ENCODE measurements around the gene CDHR2.

Gene CDHR2

DNA sequence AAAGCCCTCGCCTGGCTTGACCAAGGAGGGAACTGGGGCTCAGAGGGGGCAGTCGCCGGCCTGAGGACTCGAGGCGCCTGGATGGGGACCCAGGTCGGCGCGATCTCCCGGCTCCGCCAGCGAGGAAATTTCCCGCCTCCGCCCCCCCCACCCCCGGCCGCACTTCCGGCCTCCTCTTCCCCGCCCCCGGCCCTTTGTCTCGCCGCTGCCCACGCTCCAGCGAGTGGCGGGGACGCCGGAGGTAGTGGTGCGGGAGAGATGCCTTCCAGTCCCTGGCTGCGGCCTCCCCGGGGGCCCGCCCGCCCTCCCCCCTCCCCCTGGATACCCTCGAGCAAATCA, 61.3 kb downstream of the CDHR2 start:
- no peak overlapping the region for H3K27ac ChIP-seq
- no peak for DNase-seq (ENCODE audit: low read depth, low spot score)

DNA sequence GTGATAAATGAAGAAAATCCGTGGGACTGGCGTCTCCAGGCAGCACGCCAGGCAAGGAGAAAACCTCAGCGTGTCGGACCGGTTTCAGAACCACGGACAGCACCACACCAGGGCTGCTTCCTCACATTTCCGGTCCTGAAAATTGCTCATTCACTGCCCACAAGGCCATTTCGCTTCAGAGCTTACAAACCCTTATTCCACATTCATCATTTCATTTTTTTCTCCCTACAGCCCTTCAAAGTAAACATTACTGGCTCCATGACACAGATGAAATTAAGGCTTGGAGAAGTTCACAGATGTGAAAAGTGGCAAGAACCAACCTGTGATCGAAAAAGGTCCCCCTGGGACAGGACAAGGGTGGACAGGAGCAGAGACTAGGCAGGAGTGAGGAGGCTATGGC, 62.3 kb downstream of the CDHR2 start:
- DNase-seq (ENCODE audit: low read depth, low spot score), result peak; percentile 29
- H3K27ac ChIP-seq, result no peak overlapping the region

DNA sequence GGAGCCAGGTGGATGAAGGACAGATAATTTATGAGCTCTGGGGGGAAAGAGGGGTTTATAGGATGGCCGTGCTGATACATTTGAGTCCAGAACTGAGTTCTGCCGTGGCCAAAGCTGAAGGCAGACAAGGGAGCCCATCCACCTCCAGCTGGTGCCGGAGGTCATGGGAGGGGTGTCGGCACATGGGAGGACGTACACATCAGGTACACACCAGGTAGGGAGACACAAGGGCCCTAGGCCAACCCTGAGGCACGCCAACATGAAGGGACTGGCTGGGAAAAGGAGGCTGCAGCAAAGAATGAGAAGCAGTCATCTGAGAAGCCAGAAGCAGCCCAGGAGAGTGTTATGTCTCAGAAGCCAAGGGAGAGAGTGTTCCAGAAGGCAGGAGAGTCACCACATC, 62.9 kb downstream of the CDHR2 start:
- DNase-seq (ENCODE audit: low read depth, low spot score), result no peak
- no peak overlapping the region for H3K27ac ChIP-seq

DNA sequence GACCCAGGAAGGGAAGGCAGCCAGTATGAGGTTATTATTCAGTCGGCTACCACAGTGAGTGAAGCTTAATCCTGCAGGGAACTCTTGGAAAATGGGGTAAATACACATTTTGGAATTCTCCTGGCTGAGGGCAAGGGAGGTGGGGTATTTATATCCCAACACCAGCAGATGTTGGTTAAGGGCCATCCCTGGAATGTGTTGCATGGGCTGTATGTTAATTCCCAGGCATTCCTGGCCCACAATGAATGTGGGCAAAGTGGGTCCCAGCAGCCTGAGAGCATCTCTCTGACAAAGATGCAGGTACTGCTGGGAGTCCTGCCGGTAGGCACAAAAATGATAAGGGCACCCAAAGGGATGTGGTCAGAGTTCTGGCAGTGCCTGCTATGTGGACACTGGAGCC, 63.7 kb downstream of the CDHR2 start:
- H3K27ac ChIP-seq, result no peak overlapping the region
- DNase-seq (ENCODE audit: low read depth, low spot score), result no peak

DNA sequence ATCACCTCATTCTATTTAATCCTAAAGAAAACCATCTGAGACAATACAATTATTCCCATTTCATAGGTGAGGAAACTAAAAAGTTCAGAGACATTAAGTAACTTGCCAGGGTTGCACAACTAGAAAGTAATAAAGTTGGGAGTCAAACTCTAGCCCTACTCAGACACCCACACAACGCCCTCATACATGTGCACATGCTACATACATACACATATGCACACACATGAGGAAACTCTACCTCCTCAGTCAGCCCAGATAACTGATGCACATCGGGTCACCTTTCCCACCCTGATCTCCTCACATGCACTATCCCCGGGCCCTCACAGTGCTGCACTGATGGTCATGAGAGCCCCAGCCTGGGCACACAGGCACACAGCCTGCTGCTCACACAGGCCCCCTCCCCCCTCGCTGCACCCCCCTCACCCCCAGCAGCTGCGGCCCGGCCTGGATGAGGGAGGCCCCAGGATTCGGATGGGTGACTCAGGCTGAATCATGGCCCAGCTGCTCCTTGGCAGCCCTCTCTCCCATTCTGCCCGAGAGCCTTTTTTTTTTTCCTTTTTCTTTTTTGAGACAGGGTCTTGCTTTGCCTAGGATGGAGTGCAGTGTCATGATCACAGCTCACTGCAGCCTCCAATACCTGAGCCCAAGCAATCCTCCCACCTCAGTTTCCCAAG, 65.8 kb downstream of the CDHR2 start:
- DNase-seq (ENCODE audit: low read depth, low spot score), result no peak
- H3K27ac ChIP-seq, result no peak overlapping the region

DNA sequence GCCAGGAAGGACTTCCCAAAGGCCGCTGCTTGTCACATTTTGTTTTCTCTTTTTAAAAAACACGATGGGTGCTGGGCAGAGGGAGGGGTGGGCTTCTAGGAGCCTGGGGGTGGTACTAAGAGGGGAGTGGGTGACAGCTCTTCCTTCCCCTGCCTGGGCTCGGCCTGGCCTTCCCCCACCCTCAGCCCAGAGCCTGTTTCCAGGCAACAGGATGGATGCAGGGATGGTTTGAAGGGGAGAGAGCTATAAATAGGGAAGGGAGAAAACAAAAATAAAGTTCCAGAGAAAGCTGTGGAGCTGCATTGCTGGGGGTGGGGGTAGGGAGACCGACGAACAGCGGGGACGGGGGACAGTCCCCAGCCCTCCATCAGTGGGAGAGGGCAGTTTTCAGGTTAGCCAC, 67.4 kb downstream of the CDHR2 start:
- no peak overlapping the region for H3K27ac ChIP-seq
- DNase-seq (ENCODE audit: low read depth, low spot score), result no peak

DNA sequence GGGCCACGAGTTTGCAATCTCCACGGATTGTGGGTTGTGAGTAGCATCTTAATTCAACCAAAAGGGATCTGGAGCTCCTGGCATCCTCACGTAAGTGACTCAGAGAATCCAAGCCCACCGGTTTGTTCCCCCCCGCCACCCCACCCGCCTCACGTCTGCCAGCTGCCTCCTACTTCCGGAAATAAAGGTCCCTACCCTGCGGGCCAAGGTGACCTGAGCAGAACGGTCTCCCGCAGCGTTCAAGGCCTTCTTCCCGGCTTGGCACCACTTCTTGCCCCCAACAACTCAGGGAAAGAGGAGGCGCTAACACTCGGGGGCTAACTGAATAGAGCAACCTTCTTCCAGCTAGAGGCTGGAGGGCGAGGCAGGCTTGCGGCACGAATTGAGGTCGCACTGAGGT, 69.6 kb downstream of the CDHR2 start:
- no peak for DNase-seq (ENCODE audit: low read depth, low spot score)
- H3K27ac ChIP-seq, result no peak overlapping the region

DNA sequence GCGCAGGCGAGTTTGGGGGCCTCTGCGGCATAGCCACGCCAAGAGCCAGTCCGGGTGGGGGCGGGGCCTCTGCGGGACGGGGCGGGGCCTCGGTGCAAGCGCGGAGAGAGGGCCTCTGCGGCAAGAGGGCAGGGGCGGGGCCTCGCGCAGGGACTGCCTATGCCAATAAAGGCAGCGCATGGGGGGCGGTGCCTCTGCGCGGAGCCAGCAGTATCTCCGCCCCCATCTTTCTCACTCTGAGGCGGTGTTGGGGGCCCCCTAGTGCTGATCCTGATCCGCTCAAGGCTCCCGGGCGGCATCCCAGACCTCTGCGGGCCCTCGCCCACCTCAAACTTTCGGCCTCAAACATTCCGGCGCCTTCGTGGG, 70.0 kb downstream of the CDHR2 start:
- H3K27ac ChIP-seq, result no peak overlapping the region
- peak; percentile 12 for DNase-seq (ENCODE audit: low read depth, low spot score)

DNA sequence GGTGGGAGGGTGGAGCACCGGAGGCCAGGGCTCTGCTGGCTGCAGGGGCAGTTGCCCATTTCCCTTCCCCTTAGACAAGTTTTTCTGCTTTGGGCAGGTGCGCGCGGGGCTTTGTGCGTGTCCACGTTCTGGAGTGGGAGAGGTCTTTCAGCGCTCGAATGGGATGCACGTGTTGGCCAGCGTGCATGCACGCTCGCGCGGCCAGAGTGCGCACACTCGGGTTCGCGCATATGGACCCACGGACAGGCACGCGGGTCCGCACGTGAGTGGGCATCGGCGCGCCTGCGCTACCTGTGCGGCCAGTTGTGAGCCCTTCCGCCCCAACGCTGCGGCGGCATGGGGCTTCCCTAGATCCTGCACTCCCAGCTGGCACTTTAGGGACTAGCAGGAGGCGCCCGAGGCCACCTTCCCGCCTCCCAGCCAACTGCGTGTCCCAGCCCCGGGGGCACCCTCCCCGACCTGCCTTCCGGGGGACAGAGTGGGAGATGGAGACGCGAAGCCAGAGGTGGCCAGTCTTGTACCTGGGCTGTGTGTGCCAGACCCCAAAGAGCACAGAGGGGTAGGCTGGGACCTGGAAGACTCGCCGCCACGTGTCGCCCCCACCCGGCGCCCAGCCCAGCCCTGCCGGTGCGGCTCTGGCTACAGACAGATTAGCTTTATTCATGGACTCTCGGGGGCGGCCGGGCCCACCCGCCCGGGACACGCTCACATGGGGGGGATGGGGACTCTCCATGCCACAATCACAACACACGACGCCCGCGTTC, 70.6 kb downstream of the CDHR2 start:
- DNase-seq (ENCODE audit: low read depth, low spot score), result no peak
- no peak overlapping the region for H3K27ac ChIP-seq

DNA sequence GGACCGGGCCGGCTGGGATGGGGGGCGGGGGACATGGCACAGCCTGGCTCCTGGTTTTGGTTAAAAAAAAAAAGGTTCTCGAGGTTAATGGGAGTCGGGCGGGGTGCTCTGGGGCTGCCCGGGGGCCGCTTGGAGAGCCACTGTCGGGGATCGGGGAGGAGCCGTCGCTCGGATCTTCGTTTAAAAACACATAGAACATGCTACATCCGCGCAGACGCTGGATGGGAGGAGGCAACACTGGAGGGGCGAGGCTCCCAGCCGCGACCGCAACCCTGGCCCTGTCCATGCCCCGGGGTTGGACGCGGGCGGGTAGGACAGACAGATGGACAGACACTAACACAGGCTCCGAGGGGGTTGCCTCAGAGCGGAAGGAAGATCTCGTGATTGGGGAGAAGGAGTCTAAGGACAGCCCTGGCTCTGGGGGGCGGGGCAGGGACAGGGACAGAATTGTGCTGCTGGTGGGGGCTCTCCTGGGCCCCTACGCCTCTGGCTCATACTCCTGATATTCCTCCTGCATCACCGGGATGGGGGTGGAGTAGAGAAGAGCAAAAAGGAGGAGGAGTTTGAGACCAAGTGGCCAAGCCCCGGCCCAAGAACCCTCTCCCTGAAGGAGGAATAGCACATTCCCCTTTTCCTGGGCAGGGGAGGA, 71.3 kb downstream of the CDHR2 start:
- no peak for DNase-seq (ENCODE audit: low read depth, low spot score)
- no peak overlapping the region for H3K27ac ChIP-seq

DNA sequence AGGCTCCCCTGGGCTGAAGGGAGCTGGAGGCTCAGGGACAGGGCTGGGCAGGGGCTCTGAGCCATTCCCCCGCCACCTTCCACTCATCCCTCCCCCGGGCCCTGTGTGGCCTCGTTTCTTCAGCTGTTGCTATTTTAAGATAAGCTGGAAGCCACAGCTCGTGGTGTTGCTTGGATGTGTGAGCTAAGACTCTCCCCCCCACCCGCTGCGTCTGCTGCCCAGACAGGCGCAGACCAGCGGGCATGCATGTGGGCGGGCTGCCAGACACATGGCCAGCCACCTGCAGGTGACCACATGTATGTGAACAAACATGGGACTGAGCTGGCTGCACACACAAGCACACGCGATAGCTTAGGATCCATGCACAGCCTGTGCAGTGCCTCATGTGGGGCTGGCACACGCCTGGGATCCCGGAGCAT, 72.5 kb downstream of the CDHR2 start:
- DNase-seq (ENCODE audit: low read depth, low spot score), result no peak
- no peak overlapping the region for H3K27ac ChIP-seq

DNA sequence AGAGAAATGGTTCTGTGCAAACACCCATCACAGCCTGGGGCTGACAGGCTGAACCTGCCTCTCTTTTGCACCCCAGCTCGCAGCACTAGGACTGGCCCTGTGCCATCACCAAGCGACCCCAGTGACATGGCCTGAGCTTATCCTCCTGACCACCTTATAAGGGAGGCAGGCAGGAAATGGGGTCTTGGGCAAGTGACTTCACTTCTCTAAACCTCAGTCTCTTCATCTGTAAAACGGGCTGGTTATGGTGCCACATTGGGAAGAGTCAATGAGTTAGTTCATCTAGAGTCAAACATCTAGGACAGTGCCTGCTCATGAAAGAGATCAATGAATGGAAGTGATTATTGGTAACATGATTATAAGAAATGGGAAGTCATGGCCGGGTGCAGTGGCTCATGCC, 75.0 kb downstream of the CDHR2 start:
- H3K27ac ChIP-seq, result no peak overlapping the region
- no peak for DNase-seq (ENCODE audit: low read depth, low spot score)

DNA sequence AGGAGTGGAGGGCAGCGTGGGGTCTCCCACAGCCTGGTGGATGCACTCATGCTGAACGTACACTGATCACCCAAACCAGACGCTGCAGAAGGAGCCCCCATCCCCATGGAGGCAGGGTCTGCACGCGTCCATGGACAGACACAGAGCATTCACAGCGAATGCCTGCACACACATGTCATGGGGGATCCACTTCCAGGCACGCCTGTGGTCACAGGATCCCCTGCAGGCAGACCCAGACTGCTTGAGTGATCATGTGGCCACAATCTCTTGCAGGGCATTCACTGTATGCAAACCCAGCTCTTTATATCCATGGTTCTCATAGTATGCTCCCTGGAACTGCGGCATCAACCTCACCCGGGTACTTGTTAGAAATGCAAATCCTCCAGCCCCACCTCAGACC, 75.8 kb downstream of the CDHR2 start:
- DNase-seq (ENCODE audit: low read depth, low spot score), result no peak
- H3K27ac ChIP-seq, result no peak overlapping the region

DNA sequence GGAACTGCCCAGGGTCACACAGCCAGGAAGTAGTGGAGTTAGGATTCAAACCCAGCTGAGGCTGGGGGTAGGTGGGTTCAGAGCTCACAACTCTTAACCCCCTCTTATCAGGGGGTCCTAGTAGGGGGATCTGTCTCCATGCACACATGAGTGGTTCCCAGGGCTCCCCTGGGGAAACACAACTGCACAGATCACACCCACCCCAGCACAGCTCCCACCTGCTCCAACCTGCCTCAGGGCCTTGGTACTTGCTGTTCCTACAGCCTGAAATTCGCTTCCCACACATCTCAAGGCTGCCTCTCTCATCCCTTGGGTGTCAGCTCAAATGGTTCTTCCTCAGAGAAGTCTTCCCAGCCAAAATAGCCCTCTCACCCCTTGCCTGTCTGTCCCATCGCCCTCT, 76.4 kb downstream of the CDHR2 start:
- DNase-seq (ENCODE audit: low read depth, low spot score), result no peak
- peak overlapping the region; percentile 61 for H3K27ac ChIP-seq

DNA sequence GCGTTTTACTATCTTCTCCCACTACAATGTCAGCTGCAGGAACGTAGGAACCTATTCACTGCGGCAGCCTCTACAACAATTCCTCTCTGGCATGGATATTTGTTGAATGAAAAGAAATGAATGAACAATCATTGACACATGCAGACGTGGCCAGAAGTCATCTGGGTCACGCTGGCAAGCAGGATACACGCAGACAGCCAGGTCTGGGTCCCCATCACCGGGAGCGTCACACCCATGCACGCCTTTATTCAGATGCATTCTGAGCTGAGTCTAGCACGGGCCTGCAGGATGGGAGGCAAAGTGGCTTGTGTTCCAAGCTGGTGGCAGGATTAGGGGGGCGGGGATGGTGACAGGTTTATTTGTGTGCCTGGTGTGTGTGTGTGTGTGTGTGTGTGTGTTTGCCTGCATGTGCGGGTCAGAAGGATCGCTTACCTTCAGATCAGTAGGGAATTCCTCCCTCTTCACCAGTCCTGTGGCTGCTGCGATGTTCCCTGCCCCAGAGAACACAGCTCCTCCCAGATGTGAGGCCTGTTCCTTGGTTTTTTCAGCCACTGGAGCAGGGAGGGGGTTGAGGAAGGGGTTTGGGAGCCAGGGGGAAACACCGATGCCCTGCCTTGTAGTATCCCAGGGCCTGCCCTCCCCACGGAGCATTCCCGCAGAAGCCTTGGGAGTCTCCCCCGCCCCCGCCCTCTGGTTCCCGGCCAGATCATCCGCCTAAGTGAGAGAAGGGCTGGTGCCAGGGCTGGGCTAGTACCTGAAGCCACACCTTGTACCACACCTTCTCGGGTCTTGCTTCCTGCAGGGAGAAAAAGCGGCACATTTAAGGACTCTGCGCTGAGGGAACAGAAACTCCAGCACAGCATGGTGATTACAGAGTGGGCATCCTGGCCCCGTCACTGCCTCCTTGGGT, 77.1 kb downstream of the CDHR2 start:
- DNase-seq (ENCODE audit: low read depth, low spot score), result no peak
- H3K27ac ChIP-seq, result peak overlapping the region; percentile 61

DNA sequence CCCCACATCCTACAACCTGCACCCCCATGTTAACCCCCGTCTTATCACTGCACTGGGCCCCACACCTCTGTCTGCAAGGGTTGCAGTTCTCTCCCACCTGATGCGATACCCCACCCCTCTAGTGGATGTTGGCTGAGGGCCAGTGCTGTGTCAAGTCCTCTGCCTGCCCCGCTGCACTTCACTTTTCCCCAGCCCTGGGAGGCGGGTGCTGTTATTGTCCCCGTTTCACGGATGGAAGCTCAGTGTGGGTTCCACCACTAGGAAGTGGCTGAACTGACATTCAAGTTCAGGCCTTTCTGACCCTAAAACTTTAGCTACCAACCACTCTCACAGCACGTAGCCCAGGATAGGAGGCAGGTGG, 77.7 kb downstream of the CDHR2 start:
- DNase-seq (ENCODE audit: low read depth, low spot score), result no peak
- H3K27ac ChIP-seq, result no peak overlapping the region

DNA sequence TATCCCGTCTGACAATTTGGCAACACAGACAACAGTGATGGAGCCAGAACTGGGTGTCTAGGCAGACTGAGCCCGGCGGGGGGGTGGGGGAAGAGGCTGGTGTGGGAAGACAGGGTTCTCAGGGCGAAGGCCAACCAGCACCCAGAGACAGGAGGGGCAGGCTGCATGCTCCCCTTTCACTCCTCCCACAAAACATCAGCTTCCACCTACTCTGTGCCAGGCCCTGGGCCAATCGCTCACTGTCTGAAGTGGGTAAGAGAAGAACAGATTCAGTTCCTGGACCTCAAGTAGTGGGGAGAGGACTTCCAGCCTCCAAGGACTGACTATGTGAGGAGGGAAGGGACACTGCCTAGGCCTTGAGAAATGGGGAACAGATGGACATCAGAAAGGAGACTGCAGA, 78.4 kb downstream of the CDHR2 start:
- no peak overlapping the region for H3K27ac ChIP-seq
- no peak for DNase-seq (ENCODE audit: low read depth, low spot score)

DNA sequence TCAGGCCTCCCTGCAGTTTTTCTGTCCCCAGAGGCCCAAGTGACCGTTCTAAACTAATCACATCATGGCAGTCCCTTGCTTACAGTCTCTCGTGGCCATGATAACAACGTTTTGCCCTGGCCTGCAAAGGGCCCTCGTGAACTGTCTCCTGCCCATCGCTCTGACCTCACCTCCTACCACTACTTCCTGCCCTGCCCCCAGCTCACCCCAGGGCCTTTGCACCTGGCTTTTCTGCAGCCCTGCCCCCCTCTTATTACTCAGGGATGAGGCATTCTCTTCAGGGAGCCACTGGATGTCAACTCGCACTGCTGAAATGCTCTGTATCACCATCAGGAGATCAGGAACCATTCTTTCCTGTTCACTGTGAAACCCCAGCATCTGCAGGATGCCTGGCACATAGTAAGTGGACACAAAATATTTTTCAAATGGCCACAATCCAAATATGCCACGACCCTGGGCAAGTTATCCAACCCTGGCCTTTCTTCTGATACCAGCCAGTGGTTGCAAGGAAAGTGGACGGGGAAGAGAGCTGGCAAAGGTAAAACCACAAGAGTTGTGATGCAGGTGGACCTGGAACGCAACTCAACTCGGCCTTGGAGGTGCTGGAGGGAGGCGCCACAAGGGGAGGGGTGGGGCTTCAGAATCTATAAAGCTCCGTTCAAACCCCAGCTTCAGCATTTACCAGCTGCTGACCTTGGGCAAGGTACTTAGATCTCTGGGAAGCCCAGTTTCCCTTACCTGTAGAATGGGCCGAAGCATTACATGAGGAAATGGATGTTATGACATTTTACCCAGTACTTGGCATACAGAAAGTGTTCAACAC, 79.5 kb downstream of the CDHR2 start:
- no peak for DNase-seq (ENCODE audit: low read depth, low spot score)
- no peak overlapping the region for H3K27ac ChIP-seq

DNA sequence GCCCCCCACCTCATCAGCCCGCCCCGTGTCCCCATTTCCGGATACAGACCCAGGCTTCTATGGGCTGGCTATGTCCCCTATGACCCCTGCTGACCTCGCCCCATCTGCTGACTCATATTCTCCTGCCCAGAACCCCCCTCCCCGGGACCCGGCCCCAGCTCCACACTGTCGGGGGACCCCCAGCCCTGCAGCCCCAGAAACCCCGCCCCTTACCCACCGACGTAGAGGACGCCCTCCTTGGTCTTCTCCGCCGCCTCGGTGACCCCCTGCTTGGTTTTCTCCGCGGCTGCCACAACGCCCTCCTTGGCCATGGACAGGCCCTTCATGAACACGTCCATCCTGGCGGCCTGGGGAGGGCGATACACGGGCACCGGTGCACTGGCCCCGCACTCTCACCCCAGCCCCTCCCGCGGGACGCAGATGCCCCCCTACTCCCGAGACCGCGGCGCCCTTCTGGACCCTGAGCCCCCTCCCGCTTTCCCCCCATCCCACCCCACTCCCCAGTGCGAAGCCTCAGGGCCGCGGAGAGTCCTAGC, 80.2 kb downstream of the CDHR2 start:
- H3K27ac ChIP-seq, result no peak overlapping the region
- no peak for DNase-seq (ENCODE audit: low read depth, low spot score)
